Neural cell (in vitro differentiated cells): ENCODE results near the gene TMPRSS3.

Experiments used
- CTCF ChIP-seq: fragments of 450-650 bp; IDR thresholded peaks from 2 replicates; pipeline ENCODE4 v1.5.1; 2014; ENCODE audit warnings: antibody characterized with exemption, mild to moderate bottlenecking, moderate library complexity; ENCODE audit not compliant: poor library complexity, severe bottlenecking
- EZH2 ChIP-seq: fragments of 200-600, 300-800 bp; shearing (Covaris generic), sonication (generic); IDR thresholded peaks from 2 replicates; pipeline ENCODE4 v1.6.1; 2014; ENCODE audit warnings: antibody characterized with exemption, low read length, borderline replicate concordance, mild to moderate bottlenecking; ENCODE audit not compliant: insufficient read depth, poor library complexity, severe bottlenecking
- MXI1 ChIP-seq: fragments of 450-650 bp; conservative IDR thresholded peaks from 2 replicates; pipeline ENCODE4 v1.6.1; 2014; ENCODE audit warnings: antibody characterized with exemption, mild to moderate bottlenecking; ENCODE audit not compliant: poor library complexity, severe bottlenecking
- POLR2AphosphoS5 ChIP-seq: IDR thresholded peaks from 2 replicates; pipeline ENCODE4 v1.6.1; 2012
- TAF1 ChIP-seq: IDR thresholded peaks from 2 replicates; pipeline ENCODE4 v1.6.1; 2012; ENCODE audit warnings: low read depth

GRCh38 chr21:42390193-42390592, 5.7 kb downstream of the TMPRSS3 start:
- TF ChIP-seq EZH2, result no peak
- no peak for TF ChIP-seq POLR2AphosphoS5
- no peak for TF ChIP-seq TAF1
- no peak for TF ChIP-seq MXI1
- TF ChIP-seq CTCF, result no peak
